OCI-LY1 (cell line): Measurements from ENCODE around the gene GTF3A.

Experiments
- CTCF ChIP-seq: fragments of 200-600 bp; sonication (generic), shearing (Covaris generic); IDR thresholded peaks from 2 replicates; pipeline ENCODE4 v1.5.1; 2017; ENCODE audit warnings: mild to moderate bottlenecking, antibody characterized with exemption, low read length, moderate library complexity, mixed read lengths
- EZH2 ChIP-seq: fragments of 200-600 bp; sonication (generic), shearing (Covaris generic); IDR thresholded peaks from 2 replicates; pipeline ENCODE4 v1.8.0; 2017; ENCODE audit warnings: borderline replicate concordance, mixed run types, mild to moderate bottlenecking, antibody characterized with exemption, low read length, moderate library complexity, mixed read lengths

- TF ChIP-seq CTCF (peak; percentile 64), EZH2 (no peak)
Measured at GRCh38 chr13:27425918-27426630, 1.7 kb downstream of the GTF3A start.
